Mesodermal cell (in vitro differentiated cells): ENCODE measurements around the gene HOXA4.

ENCODE experiments used
- H3K27ac ChIP-seq: 2 replicates; pipeline ENCODE4 v1.7.0; 2013; ENCODE audit warnings: mild to moderate bottlenecking, low read depth, low read length, moderate library complexity; ENCODE audit not compliant: severe bottlenecking
- H3K36me3 ChIP-seq: 2 replicates; pipeline ENCODE4 v1.7.1; 2013; ENCODE audit warnings: mild to moderate bottlenecking, low read length, moderate library complexity; ENCODE audit not compliant: control insufficient read depth, insufficient read depth
- H3K4me1 ChIP-seq: one replicate; pipeline ENCODE4 v1.7.1; 2013; ENCODE audit warnings: mild to moderate bottlenecking, low read length; ENCODE audit not compliant: insufficient read depth, control insufficient read depth, poor library complexity, severe bottlenecking
- H3K4me3 ChIP-seq: 2 replicates; pipeline ENCODE4 v1.7.0; 2013; ENCODE audit warnings: low read length, control low read depth, mild to moderate bottlenecking; ENCODE audit not compliant: insufficient read depth, poor library complexity, severe bottlenecking; ENCODE audit errors: extremely low read depth
- H3K9me3 ChIP-seq: 2 replicates; pipeline ENCODE4 v1.7.1; 2013; ENCODE audit warnings: mild to moderate bottlenecking, low read length, moderate library complexity; ENCODE audit not compliant: control insufficient read depth
- WGBS, 2 experiments: methylation state at CpG; one replicate each; pipeline ENCODE4 v1.1.5; 2013; ENCODE audit warnings: missing lambda C conversion rate in 2 of 2; ENCODE audit not compliant: insufficient coverage in 2 of 2; 5-methylcytosine and 5-hydroxymethylcytosine counted together

The HOXA4 gene

DNA sequence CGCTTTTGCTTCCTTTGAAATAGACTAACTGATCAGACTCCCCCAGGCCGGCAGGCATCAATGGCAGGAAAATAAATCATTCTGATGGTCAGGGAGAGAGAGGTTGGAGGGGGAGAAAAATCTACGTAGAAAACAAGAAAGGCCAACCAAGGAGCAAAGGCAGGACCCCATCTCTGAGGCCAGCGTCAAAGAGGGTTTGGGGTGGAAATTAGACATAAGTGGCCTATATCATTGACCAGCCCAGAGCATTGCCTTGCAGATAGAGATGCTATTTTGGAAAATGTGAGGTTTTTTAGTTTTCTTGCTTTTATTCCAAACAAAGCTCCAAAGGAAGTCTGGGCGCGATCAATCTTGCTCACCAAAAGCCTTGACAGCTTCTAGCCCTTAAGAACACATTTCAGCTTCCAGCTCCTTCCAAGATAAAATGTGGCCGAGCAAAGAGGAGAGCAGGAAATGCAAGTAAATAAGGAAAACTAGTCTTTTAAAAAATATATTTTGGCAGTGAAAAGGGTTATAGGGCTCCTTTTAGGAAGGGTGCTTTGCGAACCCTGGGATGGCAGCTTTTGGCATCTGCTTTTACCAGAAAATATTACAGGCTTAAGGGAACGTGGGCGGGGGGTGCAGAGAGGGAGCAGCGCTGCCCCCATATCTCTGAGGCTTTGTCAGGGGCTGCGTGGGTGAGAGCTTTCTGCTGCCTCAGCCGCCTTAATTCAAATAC is 26.1 kb downstream of the HOXA4 start:
- peak overlapping the region; percentile 33 for H3K4me3 ChIP-seq
- H3K36me3 ChIP-seq = no peaks in the 10 kb centered on the region
- H3K9me3 ChIP-seq = no peaks in the 10 kb centered on the region
- 14% methylated on average over 5 to 8 of the region's 13 CpGs for WGBS, 2 experiments
- peaks cover 9% of the 10 kb centered on the region for H3K4me1 ChIP-seq
- H3K27ac ChIP-seq = peak overlapping the region; percentile 80

DNA sequence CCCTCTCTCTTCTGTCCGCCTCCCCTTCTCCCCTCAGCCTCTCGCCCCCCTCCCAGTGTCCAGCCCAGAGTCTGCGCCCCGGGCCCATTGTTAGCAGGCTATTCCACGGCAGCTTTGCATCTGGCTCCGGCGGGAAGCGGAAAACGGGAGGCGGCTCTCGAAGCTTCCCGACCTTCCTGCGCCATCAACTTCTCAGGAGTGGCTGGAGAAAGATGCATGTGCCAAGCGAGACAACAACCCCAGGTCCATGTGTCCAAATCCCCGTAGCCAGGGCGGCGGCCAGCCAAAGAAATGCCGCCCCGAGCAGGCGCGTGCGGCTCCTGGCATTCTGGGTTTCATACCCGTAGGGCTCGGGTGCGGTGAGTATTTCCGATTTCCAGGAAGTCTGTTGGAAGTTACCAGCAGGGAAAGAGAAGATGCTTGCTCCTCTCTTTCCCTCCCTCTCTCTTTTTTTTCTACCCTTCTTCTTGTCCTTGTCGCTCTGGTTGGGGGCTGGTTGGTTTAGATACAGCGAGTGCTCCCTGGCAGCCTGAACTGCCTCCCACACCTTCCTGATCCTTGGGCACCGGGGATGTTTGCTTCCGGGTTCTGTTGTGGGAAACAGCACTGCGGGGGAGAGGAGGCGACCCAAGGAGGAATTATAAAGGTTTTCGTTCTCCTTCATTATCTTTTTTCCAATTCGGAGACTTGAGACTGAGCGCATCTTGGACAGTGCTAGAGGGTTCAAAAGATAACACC is 26.9 kb downstream of the HOXA4 start:
- Histone ChIP-seq H3K27ac (peak overlapping the region; percentile 80), H3K4me1 (peaks cover 9% of the 10 kb centered on the region), H3K4me3 (peak overlapping the region; percentile 33), H3K36me3 (no peaks in the 10 kb centered on the region), H3K9me3 (no peaks in the 10 kb centered on the region)
- 3 to 4% methylated on average over 17 to 23 of the region's 35 CpGs for WGBS, 2 experiments

DNA sequence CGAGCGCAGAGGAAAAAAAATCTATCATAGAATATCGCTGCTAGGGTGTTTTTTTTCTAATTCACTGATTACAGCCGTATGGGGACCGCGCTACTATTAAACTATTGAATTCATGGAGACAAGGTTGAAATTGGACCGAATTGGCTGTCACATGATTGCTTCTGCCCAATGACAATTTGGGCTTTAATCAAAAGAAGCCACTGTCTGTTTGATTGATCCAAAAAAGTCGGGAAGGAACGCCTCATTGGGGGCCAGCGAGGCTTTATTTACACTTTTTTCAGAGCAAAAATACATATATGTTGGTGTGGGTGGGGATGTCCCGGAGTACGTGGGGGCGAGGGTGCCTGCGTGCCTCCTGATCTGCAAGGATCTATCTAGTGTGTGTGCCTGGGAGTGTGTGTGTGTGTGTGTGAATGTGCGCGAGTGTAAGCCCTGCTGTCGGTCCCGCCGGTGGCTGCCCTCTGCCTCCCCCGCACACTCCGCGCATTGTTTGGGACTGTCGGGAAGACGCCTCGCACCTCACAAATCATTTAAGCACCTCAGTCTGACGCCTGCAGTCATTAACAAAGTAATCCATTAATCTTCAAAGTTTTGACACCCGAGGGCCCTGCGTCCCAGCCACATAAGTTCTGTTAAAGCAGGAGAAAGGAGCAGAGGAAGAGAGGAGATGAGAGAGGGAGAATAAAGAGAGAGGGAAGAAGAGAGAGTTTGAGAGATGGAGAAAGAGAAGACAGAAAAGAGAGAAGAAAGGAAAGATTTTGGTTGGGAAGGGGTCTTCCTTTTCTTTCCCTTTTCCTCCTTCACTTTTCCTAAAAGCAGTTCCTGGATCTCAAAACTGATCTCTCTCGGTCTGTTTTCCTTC is 27.7 kb downstream of the HOXA4 start, which contains the start of gene HOXA2:
TSS of gene HOXA2 (minus strand) at position 103 of the 862 bp plus-strand sequence. CDS start 183 bp downstream, outside the sequence.
- H3K27ac ChIP-seq = peak within 1 kb of the TSS; percentile 80
- WGBS, 2 experiments = 5 to 6% methylated on average over 11 to 12 of the region's 29 CpGs
- H3K4me3 ChIP-seq = peak within 1 kb of the TSS; percentile 33

DNA sequence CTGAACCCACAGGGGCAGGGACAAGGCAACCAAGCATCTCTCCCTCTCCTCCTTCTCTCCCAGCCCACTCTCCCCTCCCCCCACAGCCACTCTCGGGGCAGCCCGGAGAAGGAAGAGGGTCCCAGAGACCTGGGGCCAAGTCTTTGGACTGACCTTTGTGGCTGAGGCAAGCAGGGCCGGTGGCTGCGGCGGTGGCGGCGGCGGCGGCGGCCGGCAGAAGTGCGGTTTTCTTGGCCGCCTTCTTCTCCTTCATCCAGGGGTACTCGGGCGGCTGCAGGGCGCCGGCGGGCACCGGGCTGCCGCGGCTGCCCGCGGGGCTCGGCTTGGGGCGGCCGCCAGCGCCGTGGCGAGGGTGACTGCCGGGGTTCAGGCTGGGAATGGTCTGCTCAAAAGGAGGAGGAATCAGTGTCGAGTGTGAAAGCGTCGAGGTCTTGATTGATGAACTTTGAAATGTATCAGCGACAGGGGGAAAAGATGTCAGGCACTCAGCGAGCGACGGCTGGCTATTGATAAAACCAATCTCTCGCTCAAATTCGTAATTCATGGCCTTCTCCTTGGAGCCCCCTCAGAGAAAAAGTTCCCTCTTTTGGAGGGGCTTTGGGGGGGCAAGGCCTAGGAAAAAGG is 28.5 kb downstream of the HOXA4 start:
- WGBS, 2 experiments = 0 to 1% methylated on average over 13 to 16 of the region's 39 CpGs
- H3K36me3 ChIP-seq = no peaks in the 10 kb centered on the region
- H3K9me3 ChIP-seq = no peaks in the 10 kb centered on the region
- peak overlapping the region; percentile 80 for H3K27ac ChIP-seq
- H3K4me1 ChIP-seq = peaks cover 11% of the 10 kb centered on the region
- peak overlapping the region; percentile 33 for H3K4me3 ChIP-seq

More for the DNA sequence above, 27.7 kb downstream of the HOXA4 start, which contains the start of gene HOXA2:
- Histone ChIP-seq H3K36me3 (no peaks in the 10 kb centered on the region), H3K9me3 (no peaks in the 10 kb centered on the region), H3K4me1 (peaks cover 13% of the 10 kb centered on the region)

DNA sequence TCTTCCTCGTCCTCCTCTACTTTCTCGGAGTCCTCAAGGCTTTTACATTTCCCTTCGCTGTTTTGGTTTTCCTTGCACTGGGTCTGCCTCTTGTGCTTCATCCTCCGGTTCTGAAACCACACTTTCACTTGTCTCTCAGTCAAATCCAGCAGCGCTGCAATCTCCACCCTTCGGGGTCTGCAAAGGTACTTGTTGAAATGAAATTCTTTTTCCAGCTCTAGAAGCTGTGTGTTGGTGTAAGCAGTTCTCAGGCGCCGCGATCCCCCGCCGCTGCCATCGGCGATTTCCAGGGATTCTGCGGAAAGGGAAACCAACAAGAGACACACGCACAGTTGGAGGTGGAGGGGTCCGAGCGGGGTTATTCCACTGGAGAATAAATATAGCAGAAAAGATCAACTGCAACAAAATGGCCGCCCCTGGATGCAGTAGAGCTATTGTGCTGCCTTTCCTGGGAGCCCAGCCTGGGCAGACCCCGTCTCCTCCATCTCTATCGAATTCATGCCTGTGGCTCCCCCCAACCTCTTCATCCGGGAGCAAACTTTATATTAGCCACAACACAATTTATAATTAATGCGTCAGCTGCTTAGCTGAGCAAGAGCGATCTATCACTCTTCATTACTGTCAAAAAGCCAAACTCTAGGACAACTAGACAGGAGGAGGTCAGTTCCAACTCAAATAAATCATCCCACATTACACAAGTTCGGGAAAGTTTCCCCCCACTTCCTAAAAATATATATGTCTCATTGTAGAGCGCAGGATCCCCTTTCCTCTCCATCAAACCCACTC is 29.2 kb downstream of the HOXA4 start:
- peaks cover 11% of the 10 kb centered on the region for H3K4me1 ChIP-seq
- H3K27ac ChIP-seq = peak overlapping the region; percentile 80
- 12 to 13% methylated on average over 21 to 22 of the region's 25 CpGs for whole genome bisulfite sequencing, 2 experiments
- H3K36me3 ChIP-seq = no peaks in the 10 kb centered on the region
- H3K4me3 ChIP-seq = peak overlapping the region; percentile 33
- H3K9me3 ChIP-seq = no peaks in the 10 kb centered on the region

DNA sequence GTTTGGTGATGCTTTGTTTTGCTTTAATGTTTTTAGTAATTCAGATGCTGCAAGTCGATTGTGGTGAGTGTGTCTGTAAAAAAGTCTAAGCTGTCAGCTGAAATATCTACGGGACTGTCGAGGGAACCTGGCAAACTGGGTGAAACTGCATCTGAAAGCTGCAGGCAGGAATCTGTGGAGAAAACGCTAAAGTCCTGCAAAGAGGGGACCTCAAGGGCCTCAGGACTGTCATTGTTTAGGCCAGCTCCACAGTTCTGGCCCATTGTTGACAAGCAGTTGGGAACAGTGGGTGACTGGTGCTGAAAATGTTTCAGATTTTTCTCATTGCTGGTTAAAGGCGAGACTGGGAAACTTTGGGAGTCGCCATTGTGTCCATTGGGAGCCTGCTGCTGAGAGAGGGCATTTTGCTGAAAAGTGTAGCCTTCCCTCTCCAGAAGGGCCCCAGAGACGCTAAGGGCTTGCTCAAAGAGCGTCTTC is 29.8 kb downstream of the HOXA4 start:
- H3K4me1 ChIP-seq = peaks cover 11% of the 10 kb centered on the region
- no peaks in the 10 kb centered on the region for H3K36me3 ChIP-seq
- peak overlapping the region; percentile 80 for H3K27ac ChIP-seq
- 8 to 9% methylated on average over 7 to 8 of the region's 8 CpGs for WGBS, 2 experiments
- H3K4me3 ChIP-seq = peak overlapping the region; percentile 33
- H3K9me3 ChIP-seq = no peaks in the 10 kb centered on the region

DNA sequence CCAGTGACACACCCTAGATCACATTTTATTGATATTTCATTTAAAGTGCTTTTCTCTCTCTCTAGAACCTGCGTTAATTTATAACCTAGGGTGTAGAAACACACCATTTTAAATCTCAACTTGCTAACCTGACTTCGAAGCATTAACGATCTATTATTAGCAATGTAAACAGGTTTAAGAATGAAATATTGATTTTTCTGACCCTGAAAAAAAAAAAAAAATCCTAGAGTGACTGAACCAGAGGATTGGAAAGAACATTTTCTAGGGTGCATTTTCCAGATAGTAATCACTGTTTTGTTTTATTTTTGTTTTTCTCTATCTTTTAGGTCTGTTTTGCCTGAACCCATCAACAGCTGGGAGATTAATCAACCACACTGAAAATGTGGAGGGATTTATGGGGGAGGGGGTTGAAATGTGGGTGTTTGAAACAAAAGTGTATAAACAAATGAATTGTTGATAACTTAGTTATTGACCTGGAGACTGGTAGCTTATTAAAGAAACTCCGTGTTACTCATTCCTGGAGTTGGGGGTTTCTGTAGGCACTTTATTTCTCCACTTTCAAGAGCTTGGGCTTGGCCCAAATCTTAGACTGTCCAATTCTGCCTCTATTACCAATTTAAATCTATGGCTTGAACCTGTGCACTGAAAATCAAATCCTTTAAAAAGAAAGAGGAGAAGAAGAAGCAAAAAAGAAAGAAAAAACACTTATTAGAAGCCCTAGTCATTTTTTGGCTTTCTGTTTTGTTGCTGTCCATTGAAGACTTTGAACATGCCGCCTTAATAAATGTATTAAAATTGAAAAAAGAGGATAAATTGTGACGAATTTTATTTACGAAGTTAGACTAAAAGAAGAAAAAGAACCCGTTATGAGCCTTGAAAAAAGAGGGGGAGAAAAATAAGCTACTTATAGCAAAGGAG is 30.8 kb downstream of the HOXA4 start:
- WGBS, 2 experiments = 43 to 73% methylated on average over 4 of the region's 8 CpGs
- Histone ChIP-seq H3K4me3 (peak overlapping the region; percentile 67), H3K9me3 (no peaks in the 10 kb centered on the region), H3K27ac (peak overlapping the region; percentile 71), H3K4me1 (peaks cover 12% of the 10 kb centered on the region), H3K36me3 (no peaks in the 10 kb centered on the region)

DNA sequence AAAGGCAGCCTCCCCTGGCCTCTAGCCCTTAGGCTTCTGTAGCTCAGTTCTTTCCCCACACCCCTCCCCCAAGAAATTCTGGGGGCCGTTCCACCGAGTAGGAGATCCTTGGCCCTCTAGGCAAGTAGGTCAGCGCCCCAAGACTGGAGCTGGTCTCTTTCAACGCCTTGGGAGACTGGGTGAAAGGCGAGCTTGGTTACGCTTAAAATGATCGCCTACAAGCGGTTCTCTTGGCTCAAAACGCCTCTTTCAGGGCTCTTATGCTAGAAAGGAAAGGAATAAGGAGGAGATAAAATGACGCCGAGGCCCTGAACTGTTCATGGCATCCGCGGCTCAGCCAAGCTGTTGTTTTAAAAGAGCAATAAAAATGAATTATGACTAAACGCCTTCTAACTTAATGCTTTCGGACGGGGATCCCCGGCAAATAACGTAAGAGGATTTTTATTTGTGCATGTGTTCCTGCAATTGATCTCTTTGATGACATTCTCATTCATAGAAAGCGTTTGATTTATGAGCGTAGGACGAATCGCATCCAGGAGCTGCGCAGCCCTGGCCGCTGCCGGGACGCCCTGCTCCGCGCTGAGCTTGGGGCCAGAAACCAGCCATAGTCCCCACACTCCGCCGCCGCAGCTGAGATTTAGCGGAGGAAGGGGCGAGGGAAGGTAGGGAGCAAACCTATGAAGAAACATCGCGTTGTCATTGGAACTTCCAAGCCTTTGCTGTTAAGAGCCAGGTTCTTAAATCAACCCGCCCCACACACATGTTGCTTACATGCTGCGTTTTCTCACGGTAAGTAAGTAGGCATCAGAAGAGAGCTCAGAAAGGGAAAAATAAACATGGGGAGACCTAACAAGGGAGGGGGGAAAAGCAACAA is 31.7 kb downstream of the HOXA4 start:
- WGBS, 2 experiments = 6% methylated on average over 13 to 32 of the region's 38 CpGs
- Histone ChIP-seq H3K4me3 (peak overlapping the region; percentile 67), H3K9me3 (no peaks in the 10 kb centered on the region), H3K36me3 (no peaks in the 10 kb centered on the region), H3K27ac (peak overlapping the region; percentile 71), H3K4me1 (peaks cover 17% of the 10 kb centered on the region)
